Esophagus squamous epithelium (tissue), 5 donors: ENCODE measurements around the gene ATP1A4. TPM values are rescaled to one million over a fixed set of nuclear protein-coding genes. Genes with fewer than 3 reads are reported as not detected.

ENCODE experiments used
- DNase-seq: peaks from one replicate; lab custom pipeline; 2025; lab: John Stamatoyannopoulos, UW
- H3K27ac ChIP-seq, 4 donors: fragments of 200-600 bp; sonication (generic); one replicate each; pipeline ENCODE4 v1.5.1; 2016 to 2019; ENCODE audit warnings: mild to moderate bottlenecking in 1 of 4
- H3K27me3 ChIP-seq, 4 donors: fragments of 200-600 bp; sonication (generic); 1 replicate in 3 of 4; 2 replicates in 1 of 4; pipeline versions ENCODE4 v1.5.1 to v1.6.0; 2017 to 2021; ENCODE audit warnings: antibody characterized with exemption in 1 of 4
- H3K36me3 ChIP-seq, 3 donors: fragments of 200-600 bp; sonication (generic); one replicate each; pipeline ENCODE4 v1.5.1; 2016 to 2019
- H3K4me1 ChIP-seq, 3 donors: fragments of 200-600 bp; sonication (generic); one replicate each; pipeline ENCODE4 v1.5.1; 2017 to 2019
- H3K4me3 ChIP-seq, 4 donors: fragments of 200-600 bp; sonication (generic); 1 replicate in 3 of 4; 2 replicates in 1 of 4; pipeline ENCODE4 v1.5.1; 2016 to 2019; ENCODE audit warnings: mild to moderate bottlenecking in 2 of 4, moderate library complexity in 1 of 4
- H3K9me3 ChIP-seq, 3 donors: fragments of 200-600 bp; sonication (generic); one replicate each; pipeline ENCODE4 v1.5.1; 2016 to 2019
- CTCF ChIP-seq, 6 experiments: fragments of 450-650 bp in 4 of 6; fragments of 200-600 bp in 2 of 6; sonication (generic) in 2 of 6; IDR thresholded peaks; one replicate each; pipeline ENCODE4 v1.5.1; 2016 to 2019; ENCODE audit warnings: antibody characterized with exemption in 6 of 6, mild to moderate bottlenecking in 4 of 6, moderate library complexity in 4 of 6
- POLR2A ChIP-seq, 4 donors: fragments of 450-650 bp; IDR thresholded peaks; one replicate each; pipeline ENCODE4 v1.6.1; 2017; ENCODE audit warnings: antibody characterized with exemption in 4 of 4, mild to moderate bottlenecking in 4 of 4, moderate library complexity in 3 of 4
- WGBS, 2 donors: methylation state at CpG; one replicate each; pipeline ENCODE4 v1.1.5; 2018; 5-methylcytosine and 5-hydroxymethylcytosine counted together
- intact Hi-C: fragments of 100-400 bp; cut with DNase I; formaldehyde crosslinking; loops from one replicate; pipeline ENCODE4 v1.15.0; 2022
- total RNA-seq, 4 donors: library from RNA; depleted of rRNA; stranded (reverse); fragments of >200 nt; gene quantifications; one replicate each; pipeline ENCODE4 v1.1.0, GENCODE V29; 2016
- donor health status: DM: yes; HTN: yes; CAD: no.

The ATP1A4 gene
- total RNA-seq, 4 donors from 2014 or later, result 0.19 to 1.8 TPM; not detected in 2

GRCh38 chr1:160127381-160127780 is 24.0 kb upstream of the ATP1A4 start:
- H3K4me1 ChIP-seq, result peaks cover 4 to 46% (median 17%) of the 10 kb centered on the region in 3 donors
- WGBS, 2 donors, result 96 to 97% methylated on average over 4 to 8 of the region's 9 CpGs
- no peak overlapping the region for H3K4me3 ChIP-seq
- peak overlapping the region in 3 of 4 donors; percentile 34 to 80 (median 48) for H3K27ac ChIP-seq
- H3K9me3 ChIP-seq, result no peaks in the 10 kb centered on the region
- intact Hi-C loops, result no loop called here
- no peak for DNase-seq
- TF ChIP-seq CTCF (IDR thresholded peaks at IDR 0.05) (no peak), POLR2A (IDR thresholded peaks at IDR 0.05) (no peak)
- peaks cover 0 to 6% (median 0%) of the 10 kb centered on the region in 3 donors for H3K36me3 ChIP-seq
- H3K27me3 ChIP-seq, result no peaks in the 10 kb centered on the region

GRCh38 chr1:160127865-160128523 is 23.4 kb upstream of the ATP1A4 start:
- H3K27ac ChIP-seq, result peak overlapping the region in 3 of 4 donors; percentile 34 to 80 (median 48)

GRCh38 chr1:160128636-160129035 is 22.8 kb upstream of the ATP1A4 start:
- DNase-seq, result no peak
- intact Hi-C loops, result no loop called here
- no peaks in the 10 kb centered on the region for H3K9me3 ChIP-seq
- peaks cover 4 to 38% (median 17%) of the 10 kb centered on the region in 3 donors for H3K4me1 ChIP-seq
- no peaks in the 10 kb centered on the region for H3K27me3 ChIP-seq
- 87 to 94% methylated on average over 8 to 17 of the region's 18 CpGs for WGBS, 2 donors
- TF ChIP-seq POLR2A (IDR thresholded peaks at IDR 0.05) (no peak), CTCF (IDR thresholded peaks at IDR 0.05) (no peak)
- no peak overlapping the region for H3K4me3 ChIP-seq
- peaks cover 0 to 6% (median 0%) of the 10 kb centered on the region in 3 donors for H3K36me3 ChIP-seq
- H3K27ac ChIP-seq, result peak overlapping the region in 3 of 4 donors; percentile 34 to 80 (median 48)

More at GRCh38 chr1:160127865-160128523, 23.4 kb upstream of the ATP1A4 start:
- Histone ChIP-seq H3K36me3 (peaks cover 0 to 6% (median 0%) of the 10 kb centered on the region in 3 donors), H3K4me1 (peaks cover 4 to 44% (median 17%) of the 10 kb centered on the region in 3 donors), H3K9me3 (no peaks in the 10 kb centered on the region), H3K27me3 (no peaks in the 10 kb centered on the region), H3K4me3 (no peak overlapping the region)
- TF ChIP-seq POLR2A (IDR thresholded peaks at IDR 0.05) (no peak), CTCF (IDR thresholded peaks at IDR 0.05) (no peak)
- 68% methylated on average over 7 of the region's 7 CpGs for WGBS, 2 donors
- intact Hi-C loops, result no loop called here
- no peak for DNase-seq

- 82 to 100% methylated on average over 4 to 5 of the region's 5 CpGs for WGBS, 2 donors
- Histone ChIP-seq H3K9me3 (no peaks in the 10 kb centered on the region), H3K4me1 (peaks cover 4 to 35% (median 17%) of the 10 kb centered on the region in 3 donors), H3K4me3 (no peak overlapping the region), H3K27me3 (no peaks in the 10 kb centered on the region), H3K27ac (peak overlapping the region in 3 of 4 donors; percentile 34 to 80 (median 48)), H3K36me3 (peaks cover 0 to 6% (median 0%) of the 10 kb centered on the region in 3 donors)
- no peak for DNase-seq
- intact Hi-C loops, result no loop called here
- no peak for TF ChIP-seq POLR2A (IDR thresholded peaks at IDR 0.05)
- TF ChIP-seq CTCF (IDR thresholded peaks at IDR 0.05), result no peak
Measured at GRCh38 chr1:160129046-160129445, 22.4 kb upstream of the ATP1A4 start.

GRCh38 chr1:160129558-160129957 is 21.8 kb upstream of the ATP1A4 start:
- 63 to 82% methylated on average over 3 of the region's 3 CpGs for WGBS, 2 donors
- no peaks in the 10 kb centered on the region for H3K9me3 ChIP-seq
- no peak for DNase-seq
- peaks cover 0 to 6% (median 0%) of the 10 kb centered on the region in 3 donors for H3K36me3 ChIP-seq
- H3K4me1 ChIP-seq, result peaks cover 4 to 30% (median 12%) of the 10 kb centered on the region in 3 donors
- H3K27ac ChIP-seq, result peak overlapping the region in 3 of 4 donors; percentile 25 to 80 (median 74)
- TF ChIP-seq POLR2A (IDR thresholded peaks at IDR 0.05), result no peak
- no peak for TF ChIP-seq CTCF (IDR thresholded peaks at IDR 0.05)
- no peak overlapping the region for H3K4me3 ChIP-seq
- no peaks in the 10 kb centered on the region for H3K27me3 ChIP-seq
- intact Hi-C loops, result no loop called here
